Uterus (tissue), 4 donors: ENCODE results near the gene FREM1. TPM values are rescaled to one million over a fixed set of nuclear protein-coding genes. Genes with fewer than 3 reads are reported as not detected.
A peak's percentile ranks its signal among the peaks of the same experiment; 100 is the strongest.

Experiments
- DNase-seq, 2 donors: peaks; one replicate each; pipeline ENCODE4 v3.0.0-alpha.2; 2019 to 2020
- H3K27ac ChIP-seq, 2 donors: fragments of 200-600 bp; sonication (generic); 1 replicate in 1 of 2; 2 replicates in 1 of 2; pipeline ENCODE4 v1.5.1; 2016 to 2018
- H3K27me3 ChIP-seq, 2 donors: fragments of 200-600 bp; sonication (generic); one replicate each; pipeline ENCODE4 v1.5.1; 2018 to 2019; ENCODE audit warnings: control low read depth in 1 of 2
- H3K36me3 ChIP-seq, 2 donors: fragments of 200-600 bp; sonication (generic); one replicate each; pipeline ENCODE4 v1.5.1; 2019; ENCODE audit warnings: control low read depth in 1 of 2
- H3K4me1 ChIP-seq, 2 donors: fragments of 200-600 bp; sonication (generic); one replicate each; pipeline ENCODE4 v1.5.1; 2018 to 2019; ENCODE audit warnings: control low read depth in 1 of 2
- H3K4me3 ChIP-seq, 2 donors: fragments of 200-600 bp; sonication (generic); 1 replicate in 1 of 2; 2 replicates in 1 of 2; pipeline ENCODE4 v1.5.1; 2018 to 2019; ENCODE audit warnings: mild to moderate bottlenecking in 1 of 2
- H3K9me3 ChIP-seq, 2 donors: fragments of 200-600 bp; sonication (generic); one replicate each; pipeline ENCODE4 v1.5.1; 2019; ENCODE audit warnings: control low read depth in 1 of 2
- CTCF ChIP-seq, 4 experiments: fragments of 200-600 bp in 2 of 4; fragments of 450-650 bp in 2 of 4; sonication (generic) in 2 of 4; IDR thresholded peaks; one replicate each; pipeline ENCODE4 v1.5.1; 2016 to 2019; ENCODE audit warnings: antibody characterized with exemption in 4 of 4, mild to moderate bottlenecking in 2 of 4, moderate library complexity in 1 of 4
- POLR2A ChIP-seq, 2 donors: fragments of 450-650 bp; IDR thresholded peaks; one replicate each; pipeline ENCODE4 v1.6.1; 2016; ENCODE audit warnings: antibody characterized with exemption in 2 of 2, mild to moderate bottlenecking in 1 of 2, moderate library complexity in 1 of 2
- intact Hi-C: fragments of 100-400 bp; cut with DNase I; formaldehyde crosslinking; loops from one replicate; pipeline ENCODE4 v1.15.1; 2023; ENCODE audit warnings: low total_unique reads
- total RNA-seq, 4 donors: library from RNA; depleted of rRNA in 3 of 4; stranded (reverse); fragments of >200 nt in 3 of 4; gene quantifications; one replicate each; pipeline versions ENCODE4 v1.1.0 to v1.2.4, GENCODE V29; 2014 to 2023
- donor health status: DM: yes; HTN: yes; CAD: no.

Gene FREM1
- total RNA-seq, 4 donors from 2014 or later = 7.6 to 92.6 (median 18.4) TPM

- TF ChIP-seq POLR2A (IDR thresholded peaks at IDR 0.05) (no peak), CTCF (IDR thresholded peaks at IDR 0.05) (no peak)
- H3K27ac ChIP-seq = peak overlapping the region; percentile 76 to 78
- intact Hi-C loops = no loop called here
- no peaks in the 10 kb centered on the region for H3K27me3 ChIP-seq
- H3K9me3 ChIP-seq = no peaks in the 10 kb centered on the region
- peak; percentile 47 to 62 for DNase-seq
- H3K4me1 ChIP-seq = peaks cover 0 to 7% of the 10 kb centered on the region in 2 donors
- no peaks in the 10 kb centered on the region for H3K36me3 ChIP-seq
- H3K4me3 ChIP-seq = no peak overlapping the region
Observed at GRCh38 chr9:14941501-14942405, 31.5 kb upstream of the FREM1 start.

- TF ChIP-seq POLR2A (IDR thresholded peaks at IDR 0.05) (no peak), CTCF (IDR thresholded peaks at IDR 0.05) (no peak)
- Histone ChIP-seq H3K4me3 (no peak overlapping the region), H3K27me3 (no peaks in the 10 kb centered on the region), H3K4me1 (peaks cover 0 to 7% of the 10 kb centered on the region in 2 donors), H3K36me3 (no peaks in the 10 kb centered on the region), H3K9me3 (no peaks in the 10 kb centered on the region), H3K27ac (peak overlapping the region; percentile 4 to 43)
- intact Hi-C loops = no loop called here
- no peak for DNase-seq
Observed at GRCh38 chr9:14939378-14939777, 29.1 kb upstream of the FREM1 start.

GRCh38 chr9:14937216-14937615 is 27.0 kb upstream of the FREM1 start:
- Histone ChIP-seq H3K27ac (peak overlapping the region; percentile 78 to 82), H3K27me3 (no peaks in the 10 kb centered on the region), H3K4me1 (peaks cover 0 to 7% of the 10 kb centered on the region in 2 donors), H3K4me3 (no peak overlapping the region), H3K36me3 (no peaks in the 10 kb centered on the region), H3K9me3 (no peaks in the 10 kb centered on the region)
- DNase-seq = no peak
- TF ChIP-seq POLR2A (IDR thresholded peaks at IDR 0.05) = no peak
- intact Hi-C loops = no loop called here

GRCh38 chr9:14936491-14936890 is 26.3 kb upstream of the FREM1 start:
- no peak for DNase-seq
- Histone ChIP-seq H3K9me3 (no peaks in the 10 kb centered on the region), H3K4me1 (peaks cover 0 to 4% of the 10 kb centered on the region in 2 donors), H3K36me3 (no peaks in the 10 kb centered on the region), H3K4me3 (no peak overlapping the region), H3K27ac (peak overlapping the region; percentile 78 to 82), H3K27me3 (no peaks in the 10 kb centered on the region)
- no peak for TF ChIP-seq POLR2A (IDR thresholded peaks at IDR 0.05)
- TF ChIP-seq CTCF (IDR thresholded peaks at IDR 0.05) = no peak
- intact Hi-C loops = no loop called here

- no peaks in the 10 kb centered on the region for H3K4me1 ChIP-seq
- no peak overlapping the region for H3K4me3 ChIP-seq
- H3K36me3 ChIP-seq = no peaks in the 10 kb centered on the region
- no peaks in the 10 kb centered on the region for H3K27me3 ChIP-seq
- H3K9me3 ChIP-seq = no peaks in the 10 kb centered on the region
- no peak for DNase-seq
- intact Hi-C loops = no loop called here
- no peak for TF ChIP-seq POLR2A (IDR thresholded peaks at IDR 0.05)
- TF ChIP-seq CTCF (IDR thresholded peaks at IDR 0.05) = no peak
- H3K27ac ChIP-seq = peak overlapping the region; percentile 78 to 82
Observed at GRCh38 chr9:14935964-14936363, 25.7 kb upstream of the FREM1 start.
